Large intestine (tissue), 3 donors: ENCODE measurements around the gene SENP8. TPM values are rescaled to one million over a fixed set of nuclear protein-coding genes. Genes with fewer than 3 reads are reported as not detected.

Source experiments
- DNase-seq, 2 donors: peaks; one replicate each; pipeline versions ENCODE4 v3.0.0 to v3.0.0-alpha.2; 2013
- H3K27ac ChIP-seq: one replicate; pipeline ENCODE4 v1.5.1; 2013; ENCODE audit warnings: low read length
- H3K27me3 ChIP-seq: 2 replicates; pipeline ENCODE4 v1.6.1; 2013; ENCODE audit warnings: low read length; ENCODE audit not compliant: control insufficient read depth, insufficient read depth
- H3K36me3 ChIP-seq: 2 replicates; pipeline ENCODE4 v1.6.1; 2013; ENCODE audit warnings: low read length; ENCODE audit not compliant: control insufficient read depth, insufficient read depth
- H3K4me1 ChIP-seq: one replicate; pipeline ENCODE4 v1.6.1; 2013; ENCODE audit warnings: low read length; ENCODE audit not compliant: control insufficient read depth, insufficient read depth
- H3K4me3 ChIP-seq: one replicate; pipeline ENCODE4 v1.5.1; 2013; ENCODE audit warnings: low read length
- H3K9me3 ChIP-seq: one replicate; pipeline ENCODE4 v1.6.1; 2013; ENCODE audit warnings: mild to moderate bottlenecking, low read depth, low read length, moderate library complexity; ENCODE audit not compliant: control insufficient read depth
- WGBS: methylation state at CpG from one replicate; pipeline ENCODE4 v1.1.5; 2013; ENCODE audit warnings: low lambda C conversion rate; ENCODE audit not compliant: insufficient coverage; 5-methylcytosine and 5-hydroxymethylcytosine counted together
- polyA plus RNA-seq: library from polyadenylated mRNA; unstranded; fragments of 120-200 nt; gene quantifications from one replicate; pipeline ENCODE4 v1.2.1, GENCODE V29; 2013

Gene SENP8
- polyA plus RNA-seq, 1 donor, result 3.4 TPM

DNA sequence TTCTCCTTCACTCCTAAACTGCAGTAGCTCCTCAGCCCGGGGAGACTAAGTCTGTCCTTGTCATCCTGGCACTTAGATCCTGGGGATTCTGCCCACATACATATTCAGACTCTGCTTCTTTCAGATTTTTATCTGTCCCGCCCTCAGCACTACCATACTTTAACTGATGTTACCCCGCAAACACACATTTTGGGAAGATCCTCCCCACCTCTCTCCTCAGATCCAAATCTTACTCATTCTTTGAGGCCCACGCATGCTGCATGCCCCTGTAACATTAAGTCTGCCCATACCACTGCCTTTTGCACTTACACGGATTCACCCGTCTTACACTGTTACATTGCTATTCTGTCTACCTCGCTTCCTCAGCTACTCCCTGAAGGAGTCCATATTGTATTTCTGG, 36.1 kb downstream of the SENP8 start:
- no peak overlapping the region for H3K4me3 ChIP-seq
- no peak overlapping the region for H3K27ac ChIP-seq
- no peaks in the 10 kb centered on the region for H3K36me3 ChIP-seq
- H3K4me1 ChIP-seq, result peaks cover 8% of the 10 kb centered on the region
- 96% methylated on average over 4 of the region's 7 CpGs for WGBS
- no peak for DNase-seq
- H3K27me3 ChIP-seq, result no peaks in the 10 kb centered on the region
- no peaks in the 10 kb centered on the region for H3K9me3 ChIP-seq

DNA sequence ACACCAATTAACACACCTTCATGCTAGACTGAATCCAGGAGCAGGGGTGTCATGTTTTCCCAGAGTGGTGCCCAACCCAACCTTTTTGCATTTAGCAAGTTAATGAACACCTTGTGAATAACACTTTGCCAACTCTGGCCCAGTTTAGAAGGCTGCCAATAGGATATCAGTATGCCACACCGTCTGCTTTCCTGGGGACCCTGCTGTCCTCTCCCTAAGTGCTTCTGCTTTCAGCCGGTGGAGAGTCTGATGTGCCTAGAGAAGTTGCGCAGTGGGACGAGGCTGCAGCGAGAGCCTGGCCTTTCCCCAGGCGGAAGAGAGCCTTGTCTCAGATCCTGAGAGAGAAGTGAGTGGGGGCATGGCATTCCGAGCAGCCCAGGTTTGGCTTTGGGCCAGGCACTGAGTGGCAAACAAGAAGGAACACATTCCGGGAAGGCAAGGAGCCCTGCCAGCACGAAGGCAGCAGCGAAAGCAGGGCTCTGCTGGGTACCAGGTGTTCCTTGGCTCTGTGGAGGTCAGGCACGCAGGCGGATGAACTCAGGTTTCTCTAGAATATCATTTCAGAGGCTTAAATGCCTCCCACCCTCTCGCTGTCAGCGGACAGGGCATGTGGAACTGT, 36.9 kb downstream of the SENP8 start:
- H3K36me3 ChIP-seq, result no peaks in the 10 kb centered on the region
- H3K27ac ChIP-seq, result peak overlapping the region; percentile 24
- no CpG with 5 or more reads among the region's 14 CpGs for WGBS
- no peaks in the 10 kb centered on the region for H3K27me3 ChIP-seq
- H3K4me1 ChIP-seq, result peaks cover 8% of the 10 kb centered on the region
- DNase-seq, result peak in 1 of 2 donors; percentile 53
- peak overlapping the region; percentile 37 for H3K4me3 ChIP-seq
- H3K9me3 ChIP-seq, result no peaks in the 10 kb centered on the region

DNA sequence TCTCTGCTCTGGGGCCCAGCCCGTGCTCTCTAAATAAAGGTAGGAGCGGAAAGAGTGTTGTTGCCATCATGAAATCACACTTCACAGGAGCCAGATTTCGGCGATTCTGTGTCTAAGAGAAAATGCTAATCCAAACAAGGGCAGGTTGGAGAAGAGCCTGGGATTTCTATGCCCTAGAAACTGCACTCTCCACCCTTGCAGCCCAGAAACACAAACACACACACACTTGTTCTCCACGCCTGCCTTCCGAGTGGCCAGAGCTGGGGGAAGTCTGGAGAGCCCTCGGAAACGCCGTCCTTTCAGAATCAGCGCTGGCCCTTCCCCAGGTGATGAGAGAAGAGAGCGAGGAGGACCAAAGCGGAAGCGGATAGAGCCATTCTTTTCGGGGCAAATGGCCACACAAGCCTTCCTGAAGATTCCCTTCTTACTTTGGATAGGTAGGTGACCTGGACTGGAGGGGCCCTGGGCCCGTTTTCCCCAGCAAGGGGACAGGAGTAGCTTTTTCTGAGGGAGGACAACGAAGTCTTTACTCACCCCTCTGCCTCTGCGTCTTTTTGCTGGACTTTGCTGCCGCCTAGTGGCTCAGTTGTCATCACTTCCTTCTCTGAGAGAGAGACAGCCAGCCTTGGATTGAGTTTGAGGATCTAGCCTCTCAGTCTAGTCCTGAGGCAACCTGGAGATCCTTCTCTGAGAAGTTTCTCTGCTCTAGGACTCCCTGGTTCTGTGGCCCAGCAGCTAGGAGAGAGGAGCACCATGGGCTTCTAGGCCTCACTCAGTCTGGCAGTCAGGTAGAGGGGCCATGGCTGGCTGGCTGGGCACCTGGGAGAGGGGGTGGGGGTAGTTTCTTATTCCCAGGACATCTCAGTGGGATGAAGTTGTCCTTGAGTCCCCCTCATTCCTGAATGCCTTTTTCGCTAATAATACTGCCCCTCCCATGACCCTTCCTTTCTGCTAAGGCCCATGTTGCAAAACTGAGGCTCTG, 37.7 kb downstream of the SENP8 start:
- Histone ChIP-seq H3K27me3 (no peaks in the 10 kb centered on the region), H3K27ac (peak overlapping the region; percentile 24), H3K9me3 (no peaks in the 10 kb centered on the region), H3K4me3 (peak overlapping the region; percentile 37), H3K4me1 (peaks cover 8% of the 10 kb centered on the region), H3K36me3 (no peaks in the 10 kb centered on the region)
- WGBS, result 33% methylated on average over 1 of the region's 19 CpGs
- DNase-seq, result peak; percentile 75 to 78

DNA sequence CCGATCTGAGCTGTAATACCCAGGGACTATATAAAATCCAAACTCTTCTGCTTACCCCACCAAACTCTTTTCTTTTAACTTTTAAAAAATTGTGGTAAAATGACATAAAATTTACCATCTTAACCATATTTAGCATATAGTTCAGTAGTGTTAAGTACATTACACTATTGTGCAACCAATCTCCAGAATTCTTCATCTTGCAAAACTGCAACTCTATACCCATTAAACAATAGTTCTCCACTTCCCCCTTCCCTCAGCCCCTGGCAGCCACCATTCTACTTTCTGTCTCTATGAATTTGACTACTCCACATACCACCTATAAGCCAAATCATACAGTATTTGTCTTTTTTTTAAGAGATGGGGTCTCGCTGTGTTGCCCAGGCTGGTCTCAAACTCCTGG, 38.7 kb downstream of the SENP8 start:
- DNase-seq, result no peak
- no CpG with 5 or more reads among the region's 2 CpGs for WGBS
- H3K4me3 ChIP-seq, result no peak overlapping the region
- H3K36me3 ChIP-seq, result no peaks in the 10 kb centered on the region
- H3K27me3 ChIP-seq, result no peaks in the 10 kb centered on the region
- no peaks in the 10 kb centered on the region for H3K9me3 ChIP-seq
- H3K27ac ChIP-seq, result no peak overlapping the region
- H3K4me1 ChIP-seq, result peaks cover 16% of the 10 kb centered on the region

DNA sequence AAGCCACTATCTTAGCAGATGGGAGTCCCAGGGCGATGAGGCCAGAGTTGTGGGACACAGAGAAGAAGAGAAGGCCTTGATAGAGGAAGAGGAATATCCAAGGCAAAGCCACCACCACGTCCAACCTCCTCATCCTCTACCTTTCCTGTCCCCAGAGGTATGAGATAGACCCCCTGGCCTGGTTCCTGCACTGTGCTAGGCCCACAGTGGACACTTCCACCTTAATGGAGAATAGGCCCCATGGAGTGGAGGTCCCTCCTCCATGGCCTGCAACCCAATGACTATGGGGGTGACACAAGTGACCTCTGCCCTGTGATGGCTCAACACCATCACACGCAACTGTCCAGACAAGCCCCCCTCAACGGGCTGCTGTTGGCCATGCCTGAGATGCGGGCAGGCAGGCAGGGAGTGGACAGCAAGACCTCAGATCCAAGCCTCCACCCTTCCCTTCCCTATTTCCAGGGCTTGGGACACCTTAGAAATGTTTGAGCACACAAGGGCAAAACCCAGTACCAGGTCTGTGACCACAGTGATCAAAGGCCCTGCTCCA, 42.6 kb downstream of the SENP8 start:
- H3K27ac ChIP-seq, result no peak overlapping the region
- no CpG with 5 or more reads among the region's 5 CpGs for WGBS
- peaks cover 3% of the 10 kb centered on the region for H3K36me3 ChIP-seq
- H3K4me1 ChIP-seq, result peaks cover 11% of the 10 kb centered on the region
- DNase-seq, result no peak
- no peaks in the 10 kb centered on the region for H3K27me3 ChIP-seq
- H3K4me3 ChIP-seq, result no peak overlapping the region
- no peaks in the 10 kb centered on the region for H3K9me3 ChIP-seq

DNA sequence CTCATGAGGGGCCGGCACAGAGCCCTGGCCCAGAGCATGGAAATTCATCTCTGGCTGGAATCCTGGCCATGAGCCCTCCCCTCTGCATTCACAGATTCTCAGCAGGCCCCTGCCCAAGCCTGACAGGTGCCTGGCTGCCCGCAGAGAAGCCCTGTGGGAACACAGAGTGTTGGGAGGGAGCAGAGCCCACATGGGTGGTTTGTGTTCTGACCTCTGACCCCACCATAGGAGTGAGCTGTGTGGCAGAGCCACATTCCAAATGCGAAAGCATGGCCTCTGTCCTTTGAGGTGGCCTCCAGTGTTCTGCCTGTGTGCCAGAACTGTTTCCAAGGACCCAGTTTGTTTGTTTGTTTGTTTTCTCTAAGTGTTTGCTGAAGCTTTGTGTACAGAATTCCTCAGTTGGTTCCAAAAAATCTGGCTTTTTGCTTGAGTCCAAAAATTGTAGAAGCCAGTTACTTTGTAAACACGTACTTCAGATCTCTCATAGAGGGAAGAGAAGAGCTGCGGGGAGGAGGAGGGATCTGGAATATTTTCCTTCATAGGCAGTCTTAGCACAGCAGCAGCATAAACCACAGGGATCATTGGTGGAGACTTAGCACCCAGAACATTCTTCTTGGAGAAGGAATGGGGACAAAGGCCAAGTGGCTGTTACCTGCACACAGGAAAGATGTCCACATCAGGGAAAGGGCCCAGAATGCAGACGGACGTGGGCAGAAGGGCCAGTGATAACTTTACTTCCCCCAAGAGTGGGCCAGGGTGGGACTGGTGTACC, 43.3 kb downstream of the SENP8 start:
- Histone ChIP-seq H3K9me3 (no peaks in the 10 kb centered on the region), H3K27ac (no peak overlapping the region), H3K4me3 (no peak overlapping the region), H3K4me1 (peaks cover 11% of the 10 kb centered on the region), H3K36me3 (peaks cover 3% of the 10 kb centered on the region), H3K27me3 (no peaks in the 10 kb centered on the region)
- no peak for DNase-seq
- no CpG with 5 or more reads among the region's 7 CpGs for WGBS

DNA sequence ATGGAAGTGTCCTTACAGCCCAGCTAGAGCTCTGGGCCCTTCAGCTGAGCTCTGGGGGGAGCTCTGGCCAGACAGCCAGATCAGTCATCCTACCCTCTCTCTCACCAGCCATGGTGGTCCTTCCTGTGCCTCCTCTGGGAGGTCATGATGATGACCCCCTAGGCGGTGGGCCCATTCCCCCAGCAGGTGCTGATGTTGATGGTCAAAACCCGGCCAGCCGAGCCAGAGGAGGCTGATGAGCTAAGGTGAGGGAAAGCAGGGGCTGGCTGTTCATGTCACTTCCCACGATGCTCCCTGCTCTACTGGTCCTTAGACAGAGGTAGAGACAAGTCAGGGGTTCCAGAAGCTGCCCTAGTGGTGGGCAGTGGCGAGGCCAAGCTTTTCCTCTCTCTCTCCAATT, 44.4 kb downstream of the SENP8 start:
- H3K9me3 ChIP-seq, result no peaks in the 10 kb centered on the region
- no peak overlapping the region for H3K27ac ChIP-seq
- WGBS, result no CpG with 5 or more reads among the region's 5 CpGs
- H3K4me3 ChIP-seq, result no peak overlapping the region
- peaks cover 11% of the 10 kb centered on the region for H3K4me1 ChIP-seq
- no peak for DNase-seq
- H3K27me3 ChIP-seq, result no peaks in the 10 kb centered on the region
- H3K36me3 ChIP-seq, result peaks cover 6% of the 10 kb centered on the region

DNA sequence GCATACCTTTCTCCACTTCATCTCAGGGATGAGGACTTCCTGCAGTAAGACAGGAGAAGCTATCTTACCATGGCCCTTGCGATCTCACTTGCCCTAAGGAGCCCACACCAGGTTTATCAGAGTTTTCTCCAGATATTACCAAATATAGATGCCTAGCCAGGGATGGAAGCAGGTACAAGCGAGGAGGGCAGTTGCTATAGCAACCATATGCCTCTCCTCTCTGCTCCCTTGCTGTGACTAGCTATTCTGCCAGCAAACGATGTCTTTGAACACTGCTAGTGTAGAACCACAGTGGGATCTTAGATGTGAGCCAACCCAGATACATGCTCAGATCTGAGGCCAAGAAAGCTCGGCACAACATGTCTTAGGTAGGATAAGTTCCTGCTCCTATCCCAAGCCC, 45.5 kb downstream of the SENP8 start:
- H3K27ac ChIP-seq, result no peak overlapping the region
- H3K4me1 ChIP-seq, result peaks cover 19% of the 10 kb centered on the region
- H3K4me3 ChIP-seq, result no peak overlapping the region
- DNase-seq, result no peak
- no peaks in the 10 kb centered on the region for H3K27me3 ChIP-seq
- no CpG with 5 or more reads among the region's 4 CpGs for WGBS
- H3K9me3 ChIP-seq, result no peaks in the 10 kb centered on the region
- H3K36me3 ChIP-seq, result peaks cover 6% of the 10 kb centered on the region

DNA sequence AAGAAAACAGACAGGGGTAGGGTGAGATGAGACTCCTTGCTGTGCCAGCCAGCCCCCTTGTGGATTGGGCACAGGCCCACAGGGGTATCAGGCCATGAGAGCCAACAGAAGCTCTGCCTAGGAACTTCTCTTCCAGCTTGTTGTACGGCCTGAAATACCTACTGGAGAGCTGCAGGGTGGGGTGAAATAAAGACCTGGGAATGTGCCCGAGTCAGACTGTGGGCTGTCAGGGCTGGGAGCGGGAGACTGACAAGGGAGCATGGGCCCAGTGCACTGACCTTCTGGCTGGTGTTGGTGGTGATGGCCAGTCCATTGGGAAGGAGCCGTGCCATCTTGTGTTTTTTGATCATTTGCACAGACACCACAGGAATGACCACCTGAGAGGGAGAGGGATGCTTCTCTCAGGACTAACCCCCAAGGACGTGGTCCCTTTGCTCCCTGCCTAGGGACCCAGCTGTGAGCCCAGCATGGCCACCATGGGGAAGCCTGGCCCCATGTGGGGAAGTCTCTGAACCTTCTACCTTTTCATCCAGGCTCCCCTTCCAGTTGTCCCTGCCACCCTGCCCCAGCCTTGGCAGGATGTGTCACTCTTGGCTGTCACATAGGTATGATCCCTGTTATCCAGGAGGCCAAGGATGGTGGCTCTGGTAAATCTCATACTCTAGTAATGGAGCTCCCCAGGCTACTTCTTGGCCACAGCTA, 48.7 kb downstream of the SENP8 start:
- Histone ChIP-seq H3K9me3 (no peaks in the 10 kb centered on the region), H3K36me3 (peaks cover 6% of the 10 kb centered on the region), H3K27ac (no peak overlapping the region), H3K4me3 (no peak overlapping the region), H3K4me1 (peaks cover 30% of the 10 kb centered on the region), H3K27me3 (no peaks in the 10 kb centered on the region)
- no peak for DNase-seq
- no CpG with 5 or more reads among the region's 5 CpGs for WGBS
